Mesodermal cell (in vitro differentiated cells): ENCODE data around the gene PVALEF.

Experiments used
- H3K27ac ChIP-seq: 2 replicates; pipeline ENCODE4 v1.7.0; 2013; ENCODE audit warnings: mild to moderate bottlenecking, low read depth, low read length, moderate library complexity; ENCODE audit not compliant: severe bottlenecking
- H3K36me3 ChIP-seq: 2 replicates; pipeline ENCODE4 v1.7.1; 2013; ENCODE audit warnings: mild to moderate bottlenecking, low read length, moderate library complexity; ENCODE audit not compliant: control insufficient read depth, insufficient read depth
- H3K4me1 ChIP-seq: one replicate; pipeline ENCODE4 v1.7.1; 2013; ENCODE audit warnings: mild to moderate bottlenecking, low read length; ENCODE audit not compliant: insufficient read depth, control insufficient read depth, poor library complexity, severe bottlenecking
- H3K4me3 ChIP-seq: 2 replicates; pipeline ENCODE4 v1.7.0; 2013; ENCODE audit warnings: low read length, control low read depth, mild to moderate bottlenecking; ENCODE audit not compliant: insufficient read depth, poor library complexity, severe bottlenecking; ENCODE audit errors: extremely low read depth
- H3K9me3 ChIP-seq: 2 replicates; pipeline ENCODE4 v1.7.1; 2013; ENCODE audit warnings: mild to moderate bottlenecking, low read length, moderate library complexity; ENCODE audit not compliant: control insufficient read depth
- WGBS, 2 experiments: methylation state at CpG; one replicate each; pipeline ENCODE4 v1.1.5; 2013; ENCODE audit warnings: missing lambda C conversion rate in 2 of 2; ENCODE audit not compliant: insufficient coverage in 2 of 2; 5-methylcytosine and 5-hydroxymethylcytosine counted together

The PVALEF gene

DNA sequence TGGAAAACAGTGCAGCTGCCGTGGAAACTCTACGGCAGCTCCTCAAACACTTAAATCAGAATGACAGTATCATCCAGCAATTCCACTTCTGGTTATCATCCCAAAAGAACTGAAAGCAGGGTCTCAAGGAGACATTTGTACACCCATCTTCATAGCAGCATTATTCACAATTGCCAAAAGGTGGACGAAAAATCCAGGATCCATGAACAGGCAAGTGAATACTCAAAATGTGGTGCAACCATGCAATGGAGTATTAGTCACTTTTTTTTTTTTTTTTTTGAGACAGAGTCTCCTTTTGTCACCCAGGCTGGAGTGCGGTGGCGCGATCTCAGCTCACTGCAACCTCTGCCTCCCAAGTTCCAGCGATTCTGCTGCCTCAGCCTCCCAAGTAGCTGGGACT is 11.4 kb downstream of the PVALEF start:
- H3K27ac ChIP-seq: no peak overlapping the region
- no peaks in the 10 kb centered on the region for H3K36me3 ChIP-seq
- no peak overlapping the region for H3K4me3 ChIP-seq
- peaks cover 13% of the 10 kb centered on the region for H3K9me3 ChIP-seq
- WGBS, 2 experiments: 97 to 100% methylated on average over 6 of the region's 7 CpGs
- H3K4me1 ChIP-seq: no peaks in the 10 kb centered on the region

DNA sequence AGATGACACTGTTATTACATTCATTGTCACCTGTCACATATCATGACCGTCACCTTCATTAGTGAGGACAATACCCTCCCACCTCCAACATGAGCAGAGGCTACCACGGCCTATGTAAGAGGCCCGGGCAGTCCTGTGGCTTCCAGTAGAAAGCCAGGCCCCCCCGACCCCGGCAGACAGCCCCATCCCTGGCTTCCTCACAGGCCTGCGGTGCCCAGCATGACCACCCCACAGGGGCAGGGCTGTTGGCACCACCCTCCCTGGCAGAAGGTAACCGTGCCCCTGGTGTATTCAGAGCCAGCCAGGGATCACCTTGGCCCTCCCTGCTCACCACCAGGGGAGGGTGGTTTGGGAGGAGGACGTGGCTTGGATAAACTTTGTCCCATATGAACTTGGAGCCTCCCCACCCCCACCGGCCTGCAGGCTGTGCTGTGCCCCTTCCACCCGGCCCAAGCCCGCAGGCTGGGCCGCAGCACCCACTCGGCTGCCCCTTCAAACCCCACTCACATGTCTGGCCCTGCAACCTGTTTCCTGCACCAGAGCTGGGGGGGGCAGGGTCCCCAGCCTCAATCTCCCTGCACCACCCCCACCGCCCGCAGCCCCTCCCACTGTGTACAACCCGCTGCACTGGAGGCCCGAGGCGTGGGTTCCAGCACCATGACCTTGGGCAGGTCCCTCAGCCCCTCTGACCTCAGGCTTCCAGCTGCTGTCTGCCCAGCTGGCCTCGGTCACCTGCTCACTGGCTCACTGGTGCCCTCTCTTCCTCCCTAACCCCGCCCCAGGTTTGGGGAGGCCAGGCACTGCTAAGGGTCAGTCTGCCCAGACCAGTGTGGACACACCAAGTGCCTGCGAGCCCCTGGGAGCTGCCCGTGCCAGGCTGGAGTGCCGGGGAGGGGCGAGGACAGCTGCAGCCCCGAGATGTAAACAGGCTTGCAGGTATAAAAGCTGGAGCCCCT is 13.1 kb downstream of the PVALEF start:
- 88 to 89% methylated on average over 15 to 21 of the region's 25 CpGs for WGBS, 2 experiments
- Histone ChIP-seq H3K4me1 (no peaks in the 10 kb centered on the region), H3K36me3 (no peaks in the 10 kb centered on the region), H3K9me3 (peaks cover 13% of the 10 kb centered on the region), H3K27ac (no peak overlapping the region), H3K4me3 (no peak overlapping the region)

DNA sequence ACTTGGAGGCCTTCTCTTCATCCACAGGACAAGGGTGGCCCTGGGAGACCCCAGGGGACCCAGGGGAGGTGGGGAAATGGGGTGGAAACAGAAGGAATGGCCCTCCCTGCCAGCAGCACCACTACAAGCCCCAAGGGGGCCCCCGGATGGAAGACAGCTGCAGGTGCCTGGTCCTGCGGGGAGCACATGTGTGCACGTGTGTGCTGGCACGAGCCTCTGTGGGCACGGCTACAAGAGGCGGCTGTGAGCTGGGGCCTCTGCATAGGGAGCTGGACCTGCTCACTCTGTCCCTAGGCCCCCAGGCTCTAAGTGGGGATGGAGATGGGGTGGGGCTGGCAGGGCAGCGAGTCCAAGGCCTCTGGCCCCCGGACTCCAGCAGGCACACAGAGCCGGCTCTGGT is 13.9 kb downstream of the PVALEF start:
- Histone ChIP-seq H3K4me3 (no peak overlapping the region), H3K27ac (no peak overlapping the region), H3K4me1 (no peaks in the 10 kb centered on the region), H3K36me3 (no peaks in the 10 kb centered on the region), H3K9me3 (peaks cover 13% of the 10 kb centered on the region)
- 96 to 97% methylated on average over 4 to 7 of the region's 9 CpGs for WGBS, 2 experiments

DNA sequence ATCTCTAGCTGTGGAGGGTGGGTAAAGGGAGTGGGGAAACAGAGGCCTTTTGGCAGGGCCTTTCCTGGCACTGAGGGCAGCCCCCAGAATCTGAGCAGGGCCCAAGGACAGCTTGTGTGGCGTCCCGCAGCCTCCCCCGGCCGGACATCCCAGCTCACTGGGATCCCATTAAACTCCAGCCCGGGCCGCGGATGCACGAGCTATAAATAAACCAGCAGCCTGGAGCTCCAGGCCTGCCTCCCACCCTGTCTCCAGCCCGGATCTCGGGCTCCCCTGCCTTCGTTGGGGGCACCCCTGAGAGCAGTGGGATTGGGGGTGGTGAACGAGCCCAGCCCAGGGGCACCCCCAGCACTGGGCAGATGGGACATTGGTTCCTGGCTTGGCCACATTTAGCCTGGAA is 14.6 kb downstream of the PVALEF start:
- WGBS, 2 experiments: 88 to 93% methylated on average over 12 of the region's 12 CpGs

DNA sequence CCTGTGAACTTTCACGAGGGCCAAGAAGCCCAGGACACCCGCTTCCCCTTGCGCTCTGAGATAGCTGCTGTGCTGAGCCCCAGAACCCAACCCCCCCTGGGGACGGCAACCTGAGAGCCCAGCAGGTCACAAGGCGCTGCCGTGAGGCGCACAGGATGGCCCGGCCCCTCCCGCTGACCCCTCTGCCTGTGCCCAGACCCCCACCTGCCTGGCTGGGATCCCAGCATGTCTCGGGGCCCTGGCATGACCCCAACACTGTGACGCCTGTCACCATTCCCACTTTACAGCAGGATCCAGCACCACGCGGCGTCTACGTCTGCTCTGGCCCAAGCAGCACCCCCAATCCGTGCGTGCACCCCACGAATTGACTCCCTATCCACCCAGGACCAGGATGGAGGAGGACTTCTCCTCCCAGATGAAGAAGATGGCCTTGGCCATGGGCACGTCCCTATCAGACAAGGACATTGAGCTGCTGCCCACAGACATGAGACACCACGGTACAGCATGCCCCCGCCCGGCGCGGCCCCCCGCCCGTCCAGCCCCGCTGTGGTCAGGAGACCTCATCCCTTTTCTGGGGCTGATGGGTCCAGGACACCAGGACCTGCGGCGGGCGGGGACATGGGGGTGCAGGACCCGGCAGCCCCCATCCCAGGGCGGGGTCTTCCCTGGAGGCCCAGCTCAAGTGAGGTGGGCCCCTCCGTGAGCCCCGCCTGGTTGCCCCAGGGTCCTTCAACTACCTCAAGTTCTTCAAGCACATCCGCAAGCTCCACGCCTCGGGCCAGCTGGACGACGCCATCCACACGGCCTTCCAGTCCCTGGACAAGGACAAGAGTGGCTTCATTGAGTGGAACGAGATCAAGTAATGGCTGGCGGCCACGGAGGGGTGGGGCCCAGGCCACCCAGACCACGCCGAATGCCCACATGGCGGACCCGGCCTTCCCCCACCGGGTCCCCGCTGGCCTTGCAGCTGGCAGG is 15.8 kb downstream of the PVALEF start:
- 93 to 98% methylated on average over 36 to 44 of the region's 49 CpGs for WGBS, 2 experiments
- Histone ChIP-seq H3K4me3 (no peak overlapping the region), H3K9me3 (no peaks in the 10 kb centered on the region), H3K4me1 (no peaks in the 10 kb centered on the region), H3K36me3 (no peaks in the 10 kb centered on the region), H3K27ac (no peak overlapping the region)

More for the DNA sequence above, 14.6 kb downstream of the PVALEF start:
- H3K4me3 ChIP-seq: no peak overlapping the region
- no peaks in the 10 kb centered on the region for H3K36me3 ChIP-seq
- no peaks in the 10 kb centered on the region for H3K4me1 ChIP-seq
- no peak overlapping the region for H3K27ac ChIP-seq
- H3K9me3 ChIP-seq: peaks cover 12% of the 10 kb centered on the region

DNA sequence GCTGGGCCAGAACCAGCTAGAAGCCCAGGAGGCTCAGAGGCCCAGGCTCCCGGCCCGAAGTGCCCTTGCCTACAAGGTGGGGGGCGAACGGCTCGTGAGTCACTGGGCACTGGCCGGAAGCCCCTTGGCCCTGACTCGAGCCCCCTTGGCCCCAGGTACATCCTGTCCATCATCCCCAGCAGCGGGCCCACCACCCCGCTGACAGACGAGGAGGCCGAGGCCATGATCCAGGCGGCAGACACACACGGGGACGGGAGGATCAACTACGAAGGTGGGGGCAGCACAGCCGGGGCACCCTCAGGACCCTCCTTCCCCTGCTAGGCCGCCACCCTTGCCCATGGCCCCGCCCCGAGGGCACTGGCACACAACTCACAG is 16.5 kb downstream of the PVALEF start:
- Histone ChIP-seq H3K27ac (no peak overlapping the region), H3K36me3 (no peaks in the 10 kb centered on the region), H3K4me3 (no peak overlapping the region), H3K4me1 (no peaks in the 10 kb centered on the region), H3K9me3 (no peaks in the 10 kb centered on the region)
- 94 to 95% methylated on average over 17 to 18 of the region's 19 CpGs for WGBS, 2 experiments

DNA sequence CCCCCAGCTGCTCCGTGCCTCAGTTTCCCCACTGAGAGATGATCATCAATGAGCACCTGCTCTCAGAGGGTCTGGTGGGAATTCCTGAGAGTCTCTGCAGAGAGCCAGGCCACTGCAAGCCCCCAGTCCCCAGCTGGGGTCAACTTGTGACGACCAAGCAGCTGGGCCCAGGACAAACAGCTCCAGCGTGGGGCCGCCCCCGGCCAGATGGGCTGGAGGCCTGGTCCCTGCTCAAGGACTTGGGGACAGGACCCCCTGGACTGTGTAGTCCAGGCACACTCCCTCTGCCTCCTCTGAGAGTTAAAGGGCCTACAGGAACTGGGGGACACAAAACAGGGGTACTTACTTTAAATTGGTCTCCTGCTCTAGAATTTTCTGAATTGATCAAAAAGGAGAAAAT is 17.3 kb downstream of the PVALEF start:
- Histone ChIP-seq H3K9me3 (no peaks in the 10 kb centered on the region), H3K27ac (no peak overlapping the region), H3K36me3 (no peaks in the 10 kb centered on the region), H3K4me3 (no peak overlapping the region), H3K4me1 (no peaks in the 10 kb centered on the region)
- 92 to 95% methylated on average over 5 of the region's 5 CpGs for WGBS, 2 experiments

DNA sequence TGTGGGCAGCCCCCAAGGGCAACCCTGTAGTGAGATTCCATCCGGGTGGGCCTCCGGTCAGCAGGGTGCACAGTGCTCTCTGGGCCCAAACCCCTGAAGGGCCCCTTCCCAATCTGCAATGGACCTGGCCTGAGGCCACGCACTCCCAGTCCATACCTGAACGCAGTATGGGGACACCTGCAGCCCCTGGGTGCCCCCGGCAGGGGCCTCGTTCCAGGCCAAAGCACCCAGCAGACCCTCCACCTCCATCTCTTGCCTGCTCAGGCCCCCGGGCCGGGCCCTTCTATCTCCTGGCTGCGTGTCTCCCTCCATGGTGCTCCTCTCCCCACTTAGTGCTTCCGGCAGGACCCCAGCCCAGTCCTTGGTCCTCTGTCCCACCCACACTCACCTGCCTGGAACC is 18.0 kb downstream of the PVALEF start:
- Histone ChIP-seq H3K4me3 (no peak overlapping the region), H3K36me3 (no peaks in the 10 kb centered on the region), H3K4me1 (no peaks in the 10 kb centered on the region), H3K9me3 (no peaks in the 10 kb centered on the region), H3K27ac (no peak overlapping the region)
- 95 to 97% methylated on average over 9 to 10 of the region's 10 CpGs for WGBS, 2 experiments

DNA sequence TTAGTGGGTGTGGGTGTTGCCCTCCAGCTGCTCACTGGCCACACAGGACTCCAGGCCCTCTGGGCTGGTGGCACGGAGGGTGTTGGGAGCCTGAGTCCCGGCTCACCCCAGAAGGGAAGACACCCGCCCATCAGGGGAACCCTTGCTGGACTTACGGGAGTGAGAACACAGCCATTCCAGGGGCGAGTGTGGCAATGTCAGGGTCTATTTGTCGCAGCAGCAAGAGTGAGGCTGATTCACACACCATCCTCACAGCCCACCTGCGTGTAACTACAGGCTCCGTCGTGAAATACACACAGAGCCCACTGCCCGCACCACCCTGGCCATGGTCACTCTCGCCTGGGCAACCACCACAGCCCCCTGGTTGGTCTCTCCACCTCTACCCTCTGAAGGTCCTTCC is 18.5 kb downstream of the PVALEF start:
- 94 to 98% methylated on average over 8 to 11 of the region's 11 CpGs for WGBS, 2 experiments
- H3K36me3 ChIP-seq: no peaks in the 10 kb centered on the region
- H3K4me1 ChIP-seq: no peaks in the 10 kb centered on the region
- H3K9me3 ChIP-seq: no peaks in the 10 kb centered on the region
- H3K4me3 ChIP-seq: no peak overlapping the region
- no peak overlapping the region for H3K27ac ChIP-seq

DNA sequence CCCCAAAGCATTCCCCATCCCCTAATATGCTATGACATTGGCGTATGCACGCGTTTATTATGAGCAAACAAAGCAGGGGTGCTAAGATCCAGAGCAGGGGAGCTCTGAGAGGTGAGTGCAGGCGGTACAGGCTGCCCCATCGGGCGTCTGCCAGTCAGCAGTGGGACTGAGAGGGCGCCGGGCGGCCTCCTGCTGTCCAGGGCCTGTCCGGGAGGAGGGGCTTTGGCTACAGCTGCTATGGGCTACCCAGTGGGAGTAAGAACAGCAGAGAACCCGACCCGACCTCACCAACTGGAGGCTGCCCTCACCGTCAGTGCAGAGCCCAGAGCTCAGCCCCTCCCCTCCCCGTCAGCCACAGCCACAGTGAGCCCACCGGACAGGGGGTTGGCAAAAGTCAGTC is 19.2 kb downstream of the PVALEF start:
- Histone ChIP-seq H3K27ac (no peak overlapping the region), H3K4me3 (no peak overlapping the region), H3K9me3 (no peaks in the 10 kb centered on the region), H3K4me1 (no peaks in the 10 kb centered on the region), H3K36me3 (no peaks in the 10 kb centered on the region)
- 23 to 51% methylated on average over 4 to 12 of the region's 15 CpGs for WGBS, 2 experiments
